ENCODE results near the gene MED1.

The MED1 gene

GRCh38 chr17:39401412-39402243 lies 49.4 kb downstream of the MED1 start, which contains the start of gene FBXL20:
TSS of gene FBXL20 (minus strand) at chr17:39401626. CDS start at chr17:39401402, 224 bp downstream.
- Mint-ChIP-seq H3K4me1 (peaks cover 14% of the 10 kb centered on the region), H3K36me3 (ENCODE audit: low read depth) (peaks cover 5% of the 10 kb centered on the region), H3K4me3 (peak within 1 kb of the TSS; percentile 99), H3K27ac (peak within 1 kb of the TSS; percentile 98), H3K27me3 (ENCODE audit: low read depth, poor library complexity) (peaks cover 12% of the 10 kb centered on the region), H3K9me3 (no peaks in the 10 kb centered on the region)
- no peak for TF ChIP-seq CTCF (IDR thresholded peaks at IDR 0.05)
- DNase-seq = peak; percentile 95

- DNase-seq = no peak
- no peaks in the 10 kb centered on the region for H3K9me3 Mint-ChIP-seq
- peak overlapping the region; percentile 5 for H3K27ac Mint-ChIP-seq
- peaks cover 12% of the 10 kb centered on the region for H3K27me3 Mint-ChIP-seq (ENCODE audit: low read depth, poor library complexity)
- no peak for TF ChIP-seq CTCF (IDR thresholded peaks at IDR 0.05)
- H3K4me1 Mint-ChIP-seq = peaks cover 14% of the 10 kb centered on the region
- H3K36me3 Mint-ChIP-seq (ENCODE audit: low read depth) = peaks cover 4% of the 10 kb centered on the region
- peak overlapping the region; percentile 99 for H3K4me3 Mint-ChIP-seq
Observed at GRCh38 chr17:39400547-39401411, 50.3 kb downstream of the MED1 start.

GRCh38 chr17:39399791-39400190 lies 51.3 kb downstream of the MED1 start:
- peaks cover 12% of the 10 kb centered on the region for H3K27me3 Mint-ChIP-seq (ENCODE audit: low read depth, poor library complexity)
- H3K9me3 Mint-ChIP-seq = no peaks in the 10 kb centered on the region
- no peak for TF ChIP-seq CTCF (IDR thresholded peaks at IDR 0.05)
- H3K4me3 Mint-ChIP-seq = peak overlapping the region; percentile 99
- peaks cover 4% of the 10 kb centered on the region for H3K36me3 Mint-ChIP-seq (ENCODE audit: low read depth)
- no peak for DNase-seq
- peaks cover 14% of the 10 kb centered on the region for H3K4me1 Mint-ChIP-seq
- no peak overlapping the region for H3K27ac Mint-ChIP-seq

DNA sequence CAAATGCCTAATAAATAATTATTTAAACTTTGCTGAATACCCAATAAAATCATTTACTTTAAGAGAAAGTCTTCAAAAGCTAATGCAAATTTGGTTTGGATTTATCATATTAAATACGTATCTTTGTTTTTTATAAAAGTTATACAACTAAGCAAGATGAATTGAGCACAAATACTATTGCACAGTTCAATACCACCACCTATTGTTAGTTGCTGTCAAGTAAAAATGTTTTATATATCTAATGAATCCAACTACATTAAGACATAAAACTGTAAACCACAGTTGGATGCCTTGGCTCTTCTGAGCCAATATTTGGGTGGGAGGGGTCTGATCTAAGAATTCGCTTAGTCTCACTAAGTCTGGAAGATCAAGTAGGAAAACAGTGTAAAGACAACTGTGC lies 57.3 kb downstream of the MED1 start:
- H3K27me3 Mint-ChIP-seq (ENCODE audit: low read depth, poor library complexity) = no peaks in the 10 kb centered on the region
- TF ChIP-seq CTCF (IDR thresholded peaks at IDR 0.05) = no peak
- no peaks in the 10 kb centered on the region for H3K4me1 Mint-ChIP-seq
- H3K9me3 Mint-ChIP-seq = no peaks in the 10 kb centered on the region
- no peak overlapping the region for H3K4me3 Mint-ChIP-seq
- no peak for DNase-seq
- no peak overlapping the region for H3K27ac Mint-ChIP-seq
- peaks cover 4% of the 10 kb centered on the region for H3K36me3 Mint-ChIP-seq (ENCODE audit: low read depth)

GRCh38 chr17:39391448-39391847 lies 59.6 kb downstream of the MED1 start:
- no peak for DNase-seq
- H3K4me3 Mint-ChIP-seq = no peak overlapping the region
- H3K27ac Mint-ChIP-seq = no peak overlapping the region
- TF ChIP-seq CTCF (IDR thresholded peaks at IDR 0.05) = no peak
- H3K36me3 Mint-ChIP-seq (ENCODE audit: low read depth) = peaks cover 5% of the 10 kb centered on the region
- H3K9me3 Mint-ChIP-seq = no peaks in the 10 kb centered on the region
- no peaks in the 10 kb centered on the region for H3K27me3 Mint-ChIP-seq (ENCODE audit: low read depth, poor library complexity)
- no peaks in the 10 kb centered on the region for H3K4me1 Mint-ChIP-seq
